Lung (tissue), 12 donors: Measurements from ENCODE around the gene OTOP1. TPM values are rescaled to one million over a fixed set of nuclear protein-coding genes. Genes with fewer than 3 reads are reported as not detected.
A peak's percentile ranks its signal among the peaks of the same experiment; 100 is the strongest.
"Not testable (repeated sequence)": the region's sequence is repeated elsewhere in the genome, so short reads cannot be mapped to it uniquely, and the experiment has no call there.

Experiments
- ATAC-seq: fragments of 200-7000 bp; cut with Tn5 transposase; one replicate; pipeline ENCODE4 v1.9.1; 2020; ENCODE audit warnings: moderate number of reproducible peaks; ENCODE audit not compliant: insufficient read depth, low FRiP score
- DNase-seq, 3 donors: peaks; one replicate each; pipeline ENCODE4 v3.0.0-alpha.2; 2013 to 2017
- H3K27ac ChIP-seq, 2 donors: one replicate each; pipeline ENCODE4 v1.5.1; 2013; ENCODE audit warnings: mild to moderate bottlenecking in 2 of 2, moderate library complexity in 2 of 2, control low read depth in 1 of 2, inconsistent platforms in 1 of 2, low read depth in 1 of 2, low read length in 1 of 2
- H3K27me3 ChIP-seq, 3 donors: one replicate each; pipeline ENCODE4 v1.5.1; 2013; ENCODE audit warnings: low read length in 2 of 3; ENCODE audit not compliant: control insufficient read depth in 3 of 3, insufficient read depth in 3 of 3
- H3K36me3 ChIP-seq, 4 donors: one replicate each; pipeline ENCODE4 v1.5.1; 2013; ENCODE audit warnings: low read length in 4 of 4, mild to moderate bottlenecking in 1 of 4, moderate library complexity in 1 of 4; ENCODE audit not compliant: control insufficient read depth in 4 of 4, insufficient read depth in 4 of 4
- H3K4me1 ChIP-seq, 5 donors: one replicate each; pipeline ENCODE4 v1.5.1; 2013; ENCODE audit warnings: low read length in 5 of 5, mild to moderate bottlenecking in 2 of 5, moderate library complexity in 1 of 5; ENCODE audit not compliant: control insufficient read depth in 5 of 5, insufficient read depth in 5 of 5
- H3K4me3 ChIP-seq: one replicate; pipeline ENCODE4 v1.5.1; 2013; ENCODE audit warnings: mild to moderate bottlenecking, control low read depth, moderate library complexity
- H3K9ac ChIP-seq, 2 donors: one replicate each; pipeline ENCODE4 v1.5.1; 2013; ENCODE audit warnings: low read length in 2 of 2, control low read depth in 1 of 2; ENCODE audit not compliant: insufficient read depth in 1 of 2
- H3K9me3 ChIP-seq, 4 donors: one replicate each; pipeline ENCODE4 v1.5.1; 2013; ENCODE audit warnings: low read length in 3 of 4, mild to moderate bottlenecking in 1 of 4, moderate library complexity in 1 of 4; ENCODE audit not compliant: control insufficient read depth in 4 of 4, insufficient read depth in 3 of 4
- CTCF ChIP-seq: IDR thresholded peaks from 2 replicates; pipeline ENCODE4 v1.5.1; 2012; ENCODE audit warnings: mild to moderate bottlenecking; ENCODE audit errors: control extremely low read depth, extremely low read depth
- WGBS, 2 donors: extraction: QIAGEN DNeasy Blood & Tissue Kit; methylation state at CpG; one replicate each; pipeline ENCODE4 v1.1.7; 2013; 5-methylcytosine and 5-hydroxymethylcytosine counted together
- polyA plus RNA-seq, 2 donors: library from polyadenylated mRNA; stranded (reverse); fragments of 200-250 nt; gene quantifications; one replicate each; pipeline ENCODE4 v1.2.1, GENCODE V29; 2013
- total RNA-seq, 2 donors: library from RNA; depleted of rRNA in 1 of 2; stranded (reverse); fragments of >200 nt in 1 of 2; gene quantifications; one replicate each; pipeline ENCODE4 v1.2.1, GENCODE V29; 2014 to 2021
- donor health status: control.
- donor health status: control.
- donor health status: Bipolar disorder and iron deficiency.
- donor health status: healthy.
- donor health status: DM: yes; HTN: yes; CAD: no.

Gene OTOP1
- total and polyA plus RNA-seq, 4 donors: not detected

DNA sequence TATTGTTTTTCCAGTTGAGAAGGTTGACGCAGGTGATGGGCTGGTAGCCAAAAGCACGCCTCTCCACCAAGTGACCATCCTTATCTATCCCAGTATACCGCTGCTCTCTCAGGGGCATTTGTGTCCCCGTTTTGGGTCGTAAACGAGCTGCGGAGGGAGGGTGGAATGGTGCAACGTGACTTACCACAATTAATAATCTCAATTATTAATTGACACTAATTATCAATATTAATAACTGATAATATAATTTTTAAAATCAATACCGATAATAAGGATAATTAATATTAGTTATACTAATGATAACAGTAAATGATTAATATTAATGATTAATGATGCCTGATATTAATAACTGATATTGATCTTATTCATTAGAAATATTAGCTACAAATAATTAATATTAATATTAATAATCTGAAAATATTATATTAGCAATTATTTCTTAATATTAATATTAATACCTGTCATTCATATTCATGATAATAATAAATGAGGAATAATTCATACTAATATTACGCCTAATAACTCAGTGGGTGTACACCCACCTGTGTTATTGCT lies 56.1 kb downstream of the OTOP1 start:
- WGBS, 2 donors: 89 to 91% methylated on average over 10 of the region's 10 CpGs
- peaks cover 0 to 11% (median 0%) of the 10 kb centered on the region in 3 donors for H3K27me3 ChIP-seq
- no peaks in the 10 kb centered on the region for H3K4me1 ChIP-seq
- ATAC-seq (no peak), DNase-seq (no peak)
- no peak for TF ChIP-seq CTCF
- no peak overlapping the region for H3K9ac ChIP-seq
- no peak overlapping the region for H3K27ac ChIP-seq
- H3K9me3 ChIP-seq: peaks cover 0 to 3% (median 0%) of the 10 kb centered on the region in 4 donors
- H3K36me3 ChIP-seq: no peaks in the 10 kb centered on the region
- H3K4me3 ChIP-seq: no peak overlapping the region

- WGBS, 2 donors: 84 to 88% methylated on average over 19 of the region's 19 CpGs
- not testable (repeated sequence) for H3K36me3 ChIP-seq, H3K27ac ChIP-seq, H3K4me3 ChIP-seq, H3K9me3 ChIP-seq, H3K9ac ChIP-seq, H3K27me3 ChIP-seq, H3K4me1 ChIP-seq, DNase-seq, ATAC-seq
Observed at GRCh38 chr4:4167981-4168780, 58.5 kb downstream of the OTOP1 start.

DNA sequence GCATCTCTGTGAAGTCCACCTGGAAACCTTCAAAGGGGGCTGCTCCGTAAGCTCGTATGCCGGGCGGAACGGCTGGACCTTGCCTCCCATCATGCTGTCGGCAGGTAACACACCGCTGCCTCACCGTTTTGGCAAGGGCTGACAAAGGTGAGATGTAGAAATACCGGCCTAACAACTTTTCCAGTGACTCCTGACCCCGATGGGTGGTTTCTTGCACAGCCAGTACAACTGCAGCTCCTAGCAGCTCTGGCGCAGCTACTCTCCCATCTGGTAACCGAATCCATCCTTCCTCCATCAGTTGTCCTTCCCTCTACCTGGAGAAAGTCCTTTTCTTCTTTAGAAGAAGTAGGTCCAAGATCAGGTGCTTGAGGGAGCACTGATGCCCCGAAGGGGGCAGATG lies 59.7 kb downstream of the OTOP1 start:
- H3K27me3 ChIP-seq, H3K4me1 ChIP-seq, H3K27ac ChIP-seq, ATAC-seq, H3K36me3 ChIP-seq, H3K4me3 ChIP-seq, H3K9me3 ChIP-seq, H3K9ac ChIP-seq, DNase-seq: not testable (repeated sequence)
- 59% methylated on average over 13 of the region's 13 CpGs for WGBS, 2 donors

DNA sequence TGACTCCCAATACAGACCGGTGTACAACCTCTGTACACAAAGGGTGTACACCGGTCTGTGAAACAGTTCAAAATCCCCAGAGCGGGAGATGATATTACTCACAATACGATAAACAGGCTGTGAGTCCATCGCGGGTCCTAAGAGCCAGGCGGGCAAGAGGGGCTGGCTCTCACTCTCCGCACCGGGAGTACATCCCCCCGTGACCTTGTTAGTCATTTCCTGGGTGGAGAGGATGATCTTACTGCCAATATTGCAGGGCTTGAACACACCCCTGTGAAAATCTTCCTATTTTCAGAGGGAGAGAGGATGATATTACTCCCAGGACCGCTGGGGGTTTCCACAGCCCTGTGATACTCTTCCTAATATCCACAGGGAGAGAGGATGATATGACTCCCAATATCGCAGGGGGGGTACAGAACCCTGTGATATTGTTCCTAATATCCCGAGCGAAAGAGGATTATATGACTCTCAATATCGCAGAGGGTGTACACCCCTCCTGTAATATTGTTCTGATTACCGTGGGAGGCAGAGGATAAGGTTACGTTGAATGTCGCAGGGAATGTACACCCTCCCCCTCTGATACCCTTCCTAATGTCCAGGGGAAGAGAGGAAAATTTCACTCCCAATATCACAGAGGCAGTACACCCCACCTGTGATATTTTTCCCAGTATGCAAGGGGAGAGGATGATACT lies 60.9 kb downstream of the OTOP1 start:
- not testable (repeated sequence) for DNase-seq, ATAC-seq, H3K4me1 ChIP-seq, H3K9me3 ChIP-seq, H3K36me3 ChIP-seq, H3K4me3 ChIP-seq, H3K9ac ChIP-seq, H3K27ac ChIP-seq, H3K27me3 ChIP-seq
- 76 to 88% methylated on average over 18 of the region's 18 CpGs for WGBS, 2 donors

DNA sequence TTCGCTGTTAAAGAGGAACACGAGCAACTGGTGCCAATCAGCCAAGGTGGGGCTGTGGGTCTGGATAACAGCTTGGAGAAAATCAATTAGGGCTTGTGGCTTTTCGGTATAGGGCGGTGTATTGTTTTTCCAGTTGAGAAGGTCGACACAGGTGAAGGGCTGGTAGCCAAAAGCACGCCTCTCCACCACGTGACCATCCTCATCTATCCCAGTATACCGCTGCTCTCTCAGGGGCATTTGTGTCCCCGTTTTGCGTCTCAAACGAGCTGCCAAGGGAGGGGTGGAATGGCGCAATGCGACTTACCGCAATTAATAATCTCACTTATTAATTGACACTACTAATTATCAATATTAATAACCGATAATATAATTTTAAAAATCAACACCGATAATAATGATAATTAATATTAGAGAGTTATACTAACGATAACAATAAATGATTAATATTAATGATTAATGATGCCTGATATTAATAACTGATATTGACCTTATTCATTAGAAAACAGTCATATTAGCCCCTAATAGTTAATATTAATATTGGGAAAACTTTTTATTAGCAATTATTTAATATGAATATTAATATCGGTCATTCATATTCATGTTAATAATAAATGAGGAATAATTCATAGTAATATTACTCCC lies 62.1 kb downstream of the OTOP1 start:
- WGBS, 2 donors: 90 to 93% methylated on average over 18 of the region's 18 CpGs
- not testable (repeated sequence) for H3K4me3 ChIP-seq, H3K27ac ChIP-seq, H3K27me3 ChIP-seq, ATAC-seq, DNase-seq, H3K9me3 ChIP-seq, H3K36me3 ChIP-seq, H3K4me1 ChIP-seq, H3K9ac ChIP-seq

DNA sequence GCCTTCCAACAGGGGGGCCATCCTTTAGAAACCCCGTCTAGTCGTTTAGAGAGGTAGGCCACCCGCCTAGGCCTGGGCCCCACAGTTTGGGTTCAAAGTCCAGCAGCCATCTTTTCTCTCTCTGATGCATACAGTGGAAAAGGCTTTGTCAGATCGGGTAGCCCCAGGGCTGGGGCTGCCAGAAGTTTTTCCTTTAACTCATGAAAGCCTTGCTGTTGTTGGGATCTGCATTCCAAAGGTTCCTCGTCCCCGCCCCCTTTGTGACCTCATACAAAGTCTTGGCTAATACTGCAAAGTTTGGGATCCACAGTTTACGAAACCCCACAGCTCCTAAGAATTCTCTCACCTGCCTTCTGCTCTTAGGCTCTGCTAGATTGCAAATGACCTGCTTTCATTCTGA lies 64.5 kb downstream of the OTOP1 start:
- WGBS, 2 donors: 59 to 60% methylated on average over 7 of the region's 7 CpGs
- DNase-seq, H3K9ac ChIP-seq, ATAC-seq, H3K4me1 ChIP-seq, H3K4me3 ChIP-seq, H3K36me3 ChIP-seq, H3K9me3 ChIP-seq, H3K27ac ChIP-seq, H3K27me3 ChIP-seq: not testable (repeated sequence)

GRCh38 chr4:4160956-4161665 lies 65.6 kb downstream of the OTOP1 start:
- not testable (repeated sequence) for H3K27ac ChIP-seq, ATAC-seq, H3K4me1 ChIP-seq, H3K9me3 ChIP-seq, H3K36me3 ChIP-seq, H3K4me3 ChIP-seq, H3K9ac ChIP-seq, H3K27me3 ChIP-seq
- WGBS, 2 donors: 62 to 67% methylated on average over 17 of the region's 17 CpGs
- peak in 2 of 3 donors; percentile 12 to 32 for DNase-seq
